ENCODE data around the gene OR5H6.

- TF ChIP-seq, protein P1, sequence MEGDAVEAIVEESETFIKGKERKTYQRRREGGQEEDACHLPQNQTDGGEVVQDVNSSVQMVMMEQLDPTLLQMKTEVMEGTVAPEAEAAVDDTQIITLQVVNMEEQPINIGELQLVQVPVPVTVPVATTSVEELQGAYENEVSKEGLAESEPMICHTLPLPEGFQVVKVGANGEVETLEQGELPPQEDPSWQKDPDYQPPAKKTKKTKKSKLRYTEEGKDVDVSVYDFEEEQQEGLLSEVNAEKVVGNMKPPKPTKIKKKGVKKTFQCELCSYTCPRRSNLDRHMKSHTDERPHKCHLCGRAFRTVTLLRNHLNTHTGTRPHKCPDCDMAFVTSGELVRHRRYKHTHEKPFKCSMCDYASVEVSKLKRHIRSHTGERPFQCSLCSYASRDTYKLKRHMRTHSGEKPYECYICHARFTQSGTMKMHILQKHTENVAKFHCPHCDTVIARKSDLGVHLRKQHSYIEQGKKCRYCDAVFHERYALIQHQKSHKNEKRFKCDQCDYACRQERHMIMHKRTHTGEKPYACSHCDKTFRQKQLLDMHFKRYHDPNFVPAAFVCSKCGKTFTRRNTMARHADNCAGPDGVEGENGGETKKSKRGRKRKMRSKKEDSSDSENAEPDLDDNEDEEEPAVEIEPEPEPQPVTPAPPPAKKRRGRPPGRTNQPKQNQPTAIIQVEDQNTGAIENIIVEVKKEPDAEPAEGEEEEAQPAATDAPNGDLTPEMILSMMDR (conservative IDR thresholded peaks at IDR 0.05; ENCODE audit: low read length), result peak; percentile 72
- TF ChIP-seq EZH2phosphoT487 (IDR thresholded peaks at IDR 0.05; ENCODE audit: borderline replicate concordance, low read depth, low read length), result no peak
These were observed 4.3 kb upstream of the OR5H6 start for GRCh38 chr3:98259707-98260106.
